GM12874 (cell line): ENCODE results near the gene SLC12A9.

ENCODE experiments used
- TF ChIP-seq, protein P1 (sequence below): IDR thresholded peaks from 2 replicates; pipeline ENCODE4 v1.5.1; 2011; ENCODE audit warnings: low read depth, mild to moderate bottlenecking, control low read depth, low read length, moderate library complexity; ENCODE audit not compliant: insufficient read depth

SLC12A9 gene

DNA sequence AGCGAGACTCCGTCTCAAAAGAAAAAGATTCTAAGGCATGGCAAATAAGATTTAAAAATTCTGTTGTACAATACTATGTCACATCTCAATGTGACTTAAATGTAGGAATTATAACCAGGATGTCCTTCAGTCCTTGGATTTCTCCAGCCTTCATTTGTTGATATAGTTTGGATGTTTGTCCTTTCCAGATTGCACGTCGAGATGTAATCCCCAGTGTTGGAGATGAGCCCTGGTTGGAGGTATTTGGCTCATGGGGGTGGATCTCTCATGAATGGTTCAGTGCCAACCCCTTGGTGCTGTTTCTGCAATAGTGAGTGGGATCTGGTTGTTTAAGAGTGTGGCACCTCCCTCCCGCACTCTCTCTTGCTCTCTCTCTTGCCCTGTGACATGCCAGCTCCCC is 56.0 kb downstream of the SLC12A9 start:
- TF ChIP-seq, protein P1, sequence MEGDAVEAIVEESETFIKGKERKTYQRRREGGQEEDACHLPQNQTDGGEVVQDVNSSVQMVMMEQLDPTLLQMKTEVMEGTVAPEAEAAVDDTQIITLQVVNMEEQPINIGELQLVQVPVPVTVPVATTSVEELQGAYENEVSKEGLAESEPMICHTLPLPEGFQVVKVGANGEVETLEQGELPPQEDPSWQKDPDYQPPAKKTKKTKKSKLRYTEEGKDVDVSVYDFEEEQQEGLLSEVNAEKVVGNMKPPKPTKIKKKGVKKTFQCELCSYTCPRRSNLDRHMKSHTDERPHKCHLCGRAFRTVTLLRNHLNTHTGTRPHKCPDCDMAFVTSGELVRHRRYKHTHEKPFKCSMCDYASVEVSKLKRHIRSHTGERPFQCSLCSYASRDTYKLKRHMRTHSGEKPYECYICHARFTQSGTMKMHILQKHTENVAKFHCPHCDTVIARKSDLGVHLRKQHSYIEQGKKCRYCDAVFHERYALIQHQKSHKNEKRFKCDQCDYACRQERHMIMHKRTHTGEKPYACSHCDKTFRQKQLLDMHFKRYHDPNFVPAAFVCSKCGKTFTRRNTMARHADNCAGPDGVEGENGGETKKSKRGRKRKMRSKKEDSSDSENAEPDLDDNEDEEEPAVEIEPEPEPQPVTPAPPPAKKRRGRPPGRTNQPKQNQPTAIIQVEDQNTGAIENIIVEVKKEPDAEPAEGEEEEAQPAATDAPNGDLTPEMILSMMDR, result no peak

DNA sequence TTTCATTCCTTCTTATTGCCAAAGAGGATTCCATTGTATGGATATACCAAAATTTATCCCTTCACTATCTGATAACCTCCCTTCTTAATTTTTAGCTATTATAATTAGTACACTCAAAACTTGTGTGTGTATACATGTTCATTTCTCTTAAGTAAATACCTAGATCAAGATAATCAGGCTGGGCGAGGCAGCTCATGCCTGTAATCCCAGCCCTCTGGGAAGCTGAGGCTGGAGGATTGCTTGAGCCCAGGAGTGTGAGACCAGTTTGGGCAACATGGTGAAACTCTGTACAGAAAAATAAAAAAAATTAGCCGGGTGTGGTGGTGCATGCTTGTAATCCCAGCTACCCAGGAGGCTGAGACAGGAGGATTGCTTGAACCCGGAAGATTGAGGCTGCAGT is 59.0 kb downstream of the SLC12A9 start:
- TF ChIP-seq, protein P1, result no peak

DNA sequence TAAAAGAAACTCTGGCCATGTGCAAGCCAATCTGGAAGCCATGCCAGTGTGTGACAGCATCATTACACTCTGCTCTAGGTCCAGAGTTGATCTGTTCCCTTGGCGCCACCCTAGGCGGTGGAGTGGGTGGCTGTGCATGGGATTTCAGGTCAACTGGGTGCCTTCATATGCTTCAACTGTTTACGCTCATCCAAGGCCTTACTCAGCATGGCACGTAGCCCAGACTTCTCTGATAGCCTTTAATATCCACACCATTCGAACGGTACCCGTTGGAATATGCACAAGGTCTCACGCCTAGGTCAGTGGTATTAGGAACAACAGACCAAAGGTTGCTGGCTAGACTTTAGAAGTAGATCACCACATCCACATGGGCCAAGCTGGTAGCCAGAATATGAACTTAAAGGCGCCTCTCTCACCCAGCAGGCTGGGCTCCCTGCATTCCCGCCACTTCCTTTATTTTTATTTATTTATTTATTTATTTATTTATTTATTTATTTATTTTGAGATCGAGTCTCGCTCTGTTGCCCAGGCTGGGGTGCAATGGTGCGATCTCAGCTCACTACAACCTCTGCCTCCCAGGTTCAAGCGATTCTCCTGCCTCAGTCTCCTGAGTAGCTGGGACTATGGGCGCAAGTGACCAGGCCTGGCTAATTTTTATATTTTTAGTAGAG is 61.8 kb downstream of the SLC12A9 start:
- TF ChIP-seq, protein P1, result no peak

DNA sequence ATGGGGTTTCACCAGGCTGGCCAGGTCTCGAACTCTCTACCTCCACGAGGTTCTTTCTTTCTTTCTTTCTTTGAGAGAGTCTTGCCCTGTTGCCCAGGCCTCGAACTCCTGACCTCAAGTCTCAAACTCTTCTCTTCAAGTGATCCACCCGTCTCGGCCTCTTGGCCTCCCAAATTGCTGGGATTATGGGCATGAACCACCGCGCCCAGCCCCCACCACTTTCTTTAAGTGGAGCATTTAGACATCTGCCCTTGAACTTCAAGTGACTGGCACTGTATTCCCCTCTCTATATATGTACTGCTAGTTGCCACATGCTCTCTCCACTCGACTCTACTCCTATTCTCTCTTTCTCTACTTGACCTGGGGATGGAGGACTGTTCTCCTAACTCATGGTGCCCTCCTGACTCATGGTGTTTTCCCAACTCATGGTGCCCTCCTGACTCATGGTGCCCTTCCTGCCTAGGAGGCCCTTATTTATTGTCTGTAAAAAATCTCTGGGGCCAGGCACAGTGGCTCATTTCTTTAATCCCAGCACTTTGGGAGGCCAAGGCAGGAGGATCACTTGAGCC is 62.5 kb downstream of the SLC12A9 start:
- TF ChIP-seq, protein P1, result no peak
